Activated T-helper 2 cell treated with anti-CD3 and anti-CD28 coated beads, Interferon-gamma antibody, Interleukin-2, Interleukin-4, amounts not matched to agents 10 μg/mL and 5 μg/mL and 100 μg/mL, durations not matched to agents 14 hours and 24 hours and 36 hours (primary cell): ENCODE measurements around the gene ACACA. TPM values are rescaled to one million over a fixed set of nuclear protein-coding genes. Genes with fewer than 3 reads are reported as not detected.

Experiments
- DNase-seq: peaks from one replicate; pipeline ENCODE4 v3.0.0; 2021; ENCODE audit warnings: low spot score
- H3K27ac Mint-ChIP-seq: one replicate; pipeline ENCODE4 v1.8.0; 2021; ENCODE audit warnings: mixed read lengths
- H3K27me3 Mint-ChIP-seq: one replicate; pipeline ENCODE4 v1.8.0; 2021; ENCODE audit warnings: low read depth, mixed read lengths
- H3K36me3 Mint-ChIP-seq: one replicate; pipeline ENCODE4 v1.8.0; 2021; ENCODE audit warnings: low read depth, mixed read lengths
- H3K4me1 Mint-ChIP-seq: one replicate; pipeline ENCODE4 v1.8.0; 2021; ENCODE audit warnings: low read depth, mixed read lengths
- H3K4me3 Mint-ChIP-seq: one replicate; pipeline ENCODE4 v1.8.0; 2021; ENCODE audit warnings: low read depth, mild to moderate bottlenecking, moderate library complexity, mixed read lengths
- H3K9me3 Mint-ChIP-seq: one replicate; pipeline ENCODE4 v1.8.0; 2021; ENCODE audit warnings: mixed read lengths
- intact Hi-C: fragments of 100-400 bp; cut with micrococcal nuclease; formaldehyde crosslinking; loops from one replicate; pipeline ENCODE4 v1.15.1; 2023
- total RNA-seq: library from RNA; stranded (reverse); gene quantifications from 2 replicates; pipeline ENCODE4 v1.2.3, GENCODE V29; 2022

ACACA gene
- total RNA-seq, 1 donor from 2014 or later, result 109 TPM

DNA sequence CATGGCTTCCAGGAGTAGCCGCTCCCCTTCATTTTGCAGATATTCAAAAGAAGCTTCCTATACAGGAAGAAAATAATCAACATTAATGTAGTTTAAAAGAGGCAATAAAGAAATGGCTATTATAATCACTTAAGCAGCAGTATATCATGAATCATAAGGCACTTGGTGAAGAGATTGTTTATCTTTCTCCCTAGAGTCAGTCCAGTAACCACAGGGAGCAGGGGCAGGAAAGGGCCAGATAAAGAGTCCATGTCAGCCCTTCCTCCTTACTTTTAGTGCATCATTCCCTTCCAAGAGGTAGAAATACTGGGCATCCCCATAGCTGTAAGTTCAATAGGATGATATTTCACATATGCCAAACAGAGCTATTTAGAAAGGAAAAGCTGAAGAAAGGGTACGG is 215.4 kb downstream of the ACACA start:
- Mint-ChIP-seq H3K36me3 (peaks cover 59% of the 10 kb centered on the region), H3K4me3 (no peak overlapping the region), H3K27ac (no peak overlapping the region), H3K27me3 (no peaks in the 10 kb centered on the region), H3K4me1 (peaks cover 2% of the 10 kb centered on the region), H3K9me3 (no peaks in the 10 kb centered on the region)
- DNase-seq, result no peak
- intact Hi-C loops, result loop anchor here (10.0 kb wide), 1 partner anchor 66 kb away; no protein-coding TSS in a partner anchor

DNA sequence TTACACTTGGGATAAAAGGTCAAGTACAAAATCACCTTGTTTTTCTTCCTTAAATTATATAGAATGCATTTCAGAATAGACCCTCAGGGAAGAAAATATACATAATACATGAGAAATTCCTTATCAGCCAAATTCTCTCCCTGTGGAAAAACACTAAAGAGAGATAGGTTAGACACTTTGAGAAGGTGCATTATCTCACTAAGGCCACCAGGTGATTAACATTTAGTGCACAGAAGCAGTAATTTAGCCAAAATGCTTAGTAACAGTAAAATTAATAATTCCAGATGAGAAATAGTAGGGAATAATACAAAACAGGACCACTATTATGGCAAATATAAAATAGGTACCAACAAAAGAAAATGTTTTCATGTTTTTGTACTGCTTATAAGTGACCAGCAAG is 216.1 kb downstream of the ACACA start:
- H3K36me3 Mint-ChIP-seq, result peaks cover 62% of the 10 kb centered on the region
- intact Hi-C loops, result loop anchor here (10.0 kb wide), 1 partner anchor 66 kb away; no protein-coding TSS in a partner anchor

DNA sequence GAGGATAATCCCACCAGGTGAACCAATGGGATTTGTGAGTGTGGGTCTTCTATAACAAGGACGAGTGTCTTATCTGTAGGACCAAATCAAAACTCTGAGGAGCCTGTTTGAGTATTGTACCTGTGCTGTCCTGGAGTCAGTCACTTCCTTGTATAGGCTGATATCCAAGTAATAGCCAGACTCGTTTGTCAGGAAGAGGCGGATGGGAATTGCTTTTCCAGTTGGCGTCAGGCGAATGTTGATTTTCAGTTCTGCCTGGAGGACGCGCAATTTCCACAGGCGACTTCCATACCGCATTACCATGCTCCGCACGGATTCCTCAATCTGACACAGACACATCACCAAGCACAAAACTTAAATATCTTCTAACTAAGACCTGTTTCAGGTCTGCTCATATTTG is 218.5 kb downstream of the ACACA start:
- H3K27ac Mint-ChIP-seq, result no peak overlapping the region
- no peak for DNase-seq
- H3K27me3 Mint-ChIP-seq, result no peaks in the 10 kb centered on the region
- no peaks in the 10 kb centered on the region for H3K4me1 Mint-ChIP-seq
- H3K9me3 Mint-ChIP-seq, result no peaks in the 10 kb centered on the region
- peaks cover 51% of the 10 kb centered on the region for H3K36me3 Mint-ChIP-seq
- intact Hi-C loops, result no loop called here
- no peak overlapping the region for H3K4me3 Mint-ChIP-seq

More for the DNA sequence above, 216.1 kb downstream of the ACACA start:
- Mint-ChIP-seq H3K27me3 (no peaks in the 10 kb centered on the region), H3K4me3 (no peak overlapping the region), H3K9me3 (no peaks in the 10 kb centered on the region), H3K4me1 (peaks cover 1% of the 10 kb centered on the region), H3K27ac (no peak overlapping the region)
- no peak for DNase-seq

DNA sequence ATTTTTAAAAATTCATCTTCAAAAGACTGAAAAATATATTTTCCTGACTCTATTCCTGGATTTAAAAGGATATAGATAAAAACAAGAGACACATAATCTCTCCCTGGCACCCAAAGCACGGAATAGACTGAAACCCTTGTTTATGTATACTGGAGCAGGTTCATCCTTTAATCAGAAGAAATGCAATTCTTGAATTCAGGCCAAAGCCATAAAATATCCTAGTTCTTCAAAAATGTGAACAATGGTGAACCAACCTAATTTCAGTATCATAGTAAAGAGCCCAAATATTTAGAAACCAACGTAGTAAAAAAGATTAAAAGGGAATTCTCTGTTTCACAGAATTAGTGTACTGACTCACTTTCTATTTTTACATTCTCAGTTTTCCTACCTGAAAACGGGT is 219.4 kb downstream of the ACACA start:
- Mint-ChIP-seq H3K36me3 (peaks cover 46% of the 10 kb centered on the region), H3K27me3 (no peaks in the 10 kb centered on the region), H3K4me1 (no peaks in the 10 kb centered on the region), H3K4me3 (no peak overlapping the region), H3K27ac (no peak overlapping the region), H3K9me3 (no peaks in the 10 kb centered on the region)
- intact Hi-C loops, result no loop called here
- DNase-seq, result no peak

DNA sequence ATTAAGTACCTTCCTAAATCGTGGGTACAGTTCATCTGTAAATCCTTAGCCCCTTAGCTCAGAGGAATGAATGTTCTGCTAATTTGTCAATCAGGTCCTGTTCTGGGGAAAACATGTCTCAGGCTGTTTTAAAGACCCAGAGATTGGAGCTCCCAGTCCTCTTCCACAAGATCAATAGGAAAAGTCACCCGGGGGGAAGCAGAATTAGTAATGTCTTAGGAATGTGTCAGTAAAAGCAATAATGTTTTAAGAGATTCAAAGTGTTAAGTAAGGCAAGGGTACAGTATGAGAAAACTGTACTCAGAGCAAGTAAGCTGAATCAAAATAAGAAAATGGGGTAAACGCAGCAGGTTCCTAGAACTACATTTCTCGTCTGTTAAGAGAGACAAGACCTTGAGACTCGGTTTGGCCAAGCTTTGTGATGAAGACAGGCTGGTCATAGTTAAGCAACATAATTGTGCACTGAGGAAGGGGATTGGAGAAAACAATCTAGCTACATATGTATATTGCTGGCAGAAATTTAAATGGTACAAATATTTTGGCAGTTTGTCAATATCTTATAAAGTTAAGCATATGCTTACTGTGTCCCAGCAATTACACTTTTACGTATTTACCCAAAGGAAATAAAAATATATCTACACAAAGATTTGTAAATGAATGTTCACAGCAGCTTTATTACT is 223.7 kb downstream of the ACACA start:
- peaks cover 44% of the 10 kb centered on the region for H3K36me3 Mint-ChIP-seq
- H3K9me3 Mint-ChIP-seq, result no peaks in the 10 kb centered on the region
- no peak for DNase-seq
- H3K27me3 Mint-ChIP-seq, result no peaks in the 10 kb centered on the region
- no peaks in the 10 kb centered on the region for H3K4me1 Mint-ChIP-seq
- intact Hi-C loops, result no loop called here
- no peak overlapping the region for H3K4me3 Mint-ChIP-seq
- no peak overlapping the region for H3K27ac Mint-ChIP-seq

DNA sequence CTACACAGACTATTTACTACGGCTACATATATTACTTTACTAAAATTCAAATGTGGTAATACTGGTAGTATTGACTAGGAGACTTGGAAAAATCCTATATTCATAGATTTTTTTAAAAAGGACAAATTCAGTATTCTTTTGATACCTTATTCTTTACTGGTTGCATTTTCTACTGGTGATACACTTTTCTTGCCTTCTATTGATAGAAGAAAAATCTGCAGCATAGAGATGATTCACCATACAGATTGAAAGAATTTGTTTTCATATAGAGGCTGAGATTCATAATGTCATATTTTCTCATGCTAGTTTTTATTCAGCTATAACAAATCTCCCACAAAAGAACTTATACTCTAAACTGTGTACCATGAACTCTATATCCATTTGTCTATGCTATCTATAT is 226.3 kb downstream of the ACACA start:
- H3K36me3 Mint-ChIP-seq, result peaks cover 41% of the 10 kb centered on the region
- intact Hi-C loops, result no loop called here
- H3K27me3 Mint-ChIP-seq, result no peaks in the 10 kb centered on the region
- H3K9me3 Mint-ChIP-seq, result no peaks in the 10 kb centered on the region
- H3K4me1 Mint-ChIP-seq, result no peaks in the 10 kb centered on the region
- H3K27ac Mint-ChIP-seq, result no peak overlapping the region
- H3K4me3 Mint-ChIP-seq, result no peak overlapping the region
- no peak for DNase-seq

DNA sequence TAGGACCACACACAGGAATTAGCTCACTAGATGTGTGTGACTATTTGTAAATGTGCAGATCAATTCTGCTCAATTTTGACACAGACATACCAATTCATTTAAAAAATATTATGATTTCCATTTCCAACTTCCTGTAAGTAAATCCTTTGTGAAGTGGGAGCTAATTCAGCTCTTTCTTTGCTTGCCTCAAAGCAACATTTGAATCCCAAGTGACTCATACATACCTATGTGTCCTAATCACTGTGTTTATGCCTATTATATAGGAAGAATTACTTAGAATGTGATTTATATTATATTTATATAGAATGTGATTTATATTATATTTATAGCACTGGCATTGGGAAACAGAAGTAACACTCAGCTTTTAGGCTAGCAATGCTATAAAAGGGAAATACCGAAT is 226.7 kb downstream of the ACACA start:
- Mint-ChIP-seq H3K27ac (no peak overlapping the region), H3K36me3 (peaks cover 46% of the 10 kb centered on the region), H3K9me3 (no peaks in the 10 kb centered on the region), H3K4me1 (no peaks in the 10 kb centered on the region), H3K4me3 (no peak overlapping the region), H3K27me3 (no peaks in the 10 kb centered on the region)
- no peak for DNase-seq
- intact Hi-C loops, result no loop called here

DNA sequence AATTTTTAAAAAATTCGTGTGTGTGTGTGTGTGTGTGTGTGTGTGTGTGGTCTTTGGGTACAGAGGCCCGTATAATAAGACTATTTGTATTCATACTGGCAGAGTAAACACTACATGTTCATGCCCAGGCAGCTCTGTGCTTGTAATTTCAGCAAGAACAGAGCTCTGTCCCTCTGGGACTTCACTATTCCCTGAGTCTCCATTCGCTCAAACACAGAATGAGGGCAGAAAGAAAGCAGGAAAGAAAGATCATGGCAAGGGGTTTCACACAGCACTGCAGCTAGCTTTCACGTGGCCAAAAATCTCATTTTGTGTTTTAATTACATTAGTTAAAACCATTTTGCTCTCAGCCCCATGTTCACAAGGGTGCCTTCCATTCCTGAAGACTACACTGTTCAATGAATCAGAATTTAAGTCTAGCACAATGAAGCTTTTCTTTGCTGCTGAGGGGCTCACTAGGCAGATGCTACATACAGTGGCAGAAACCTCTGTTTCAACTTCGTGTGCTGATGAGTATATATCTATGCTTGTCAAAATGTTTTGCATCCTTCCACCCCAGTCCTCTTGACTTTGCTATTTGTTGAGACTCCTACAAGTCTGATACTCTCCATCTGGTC is 229.3 kb downstream of the ACACA start:
- no peak for DNase-seq
- no peaks in the 10 kb centered on the region for H3K9me3 Mint-ChIP-seq
- no peak overlapping the region for H3K4me3 Mint-ChIP-seq
- H3K36me3 Mint-ChIP-seq, result peaks cover 49% of the 10 kb centered on the region
- H3K27ac Mint-ChIP-seq, result no peak overlapping the region
- intact Hi-C loops, result no loop called here
- no peaks in the 10 kb centered on the region for H3K4me1 Mint-ChIP-seq
- H3K27me3 Mint-ChIP-seq, result no peaks in the 10 kb centered on the region

DNA sequence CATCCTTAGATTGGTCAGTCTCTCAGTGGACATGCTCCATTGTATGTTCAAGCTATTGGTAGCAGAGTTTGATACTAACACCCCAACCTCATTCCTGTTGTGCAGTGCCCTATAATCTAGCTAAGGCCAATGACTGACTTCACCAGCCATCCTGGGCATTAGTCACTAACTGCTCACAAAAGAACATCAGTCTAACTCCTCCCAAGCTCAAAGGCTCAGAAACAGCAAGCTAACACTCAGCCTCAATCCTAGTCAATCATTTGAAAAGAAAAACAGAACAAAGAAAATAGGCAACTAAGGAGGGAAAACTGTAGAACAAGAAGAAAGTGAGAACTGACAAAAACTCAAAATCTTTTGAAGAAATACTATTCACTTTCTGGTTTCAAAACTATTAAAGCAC is 229.9 kb downstream of the ACACA start:
- intact Hi-C loops, result no loop called here
- peaks cover 49% of the 10 kb centered on the region for H3K36me3 Mint-ChIP-seq
- DNase-seq, result no peak
- H3K4me1 Mint-ChIP-seq, result no peaks in the 10 kb centered on the region
- no peak overlapping the region for H3K4me3 Mint-ChIP-seq
- no peaks in the 10 kb centered on the region for H3K27me3 Mint-ChIP-seq
- no peaks in the 10 kb centered on the region for H3K9me3 Mint-ChIP-seq
- H3K27ac Mint-ChIP-seq, result peak overlapping the region; percentile 25

DNA sequence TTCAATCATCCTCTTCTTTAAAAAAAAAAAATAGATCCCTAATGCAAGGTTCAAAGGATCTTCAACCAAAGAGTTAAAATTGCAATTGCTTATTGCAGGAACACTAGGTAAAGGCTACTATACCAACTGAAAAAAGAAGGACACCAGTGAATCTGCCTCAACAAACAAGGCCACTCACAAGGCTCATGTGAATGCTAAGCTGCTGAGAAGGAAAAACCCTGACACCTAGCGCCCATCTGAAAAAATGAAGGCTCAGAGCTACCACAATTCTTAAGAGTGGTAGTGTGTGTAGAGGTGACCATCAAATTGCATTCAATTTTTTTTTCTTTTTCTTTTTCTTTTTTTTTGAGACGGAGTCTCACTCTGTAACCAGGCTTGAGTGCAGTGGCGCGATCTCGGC is 232.4 kb downstream of the ACACA start:
- peaks cover 2% of the 10 kb centered on the region for H3K4me1 Mint-ChIP-seq
- no peak overlapping the region for H3K4me3 Mint-ChIP-seq
- intact Hi-C loops, result no loop called here
- no peaks in the 10 kb centered on the region for H3K9me3 Mint-ChIP-seq
- H3K27ac Mint-ChIP-seq, result no peak overlapping the region
- H3K36me3 Mint-ChIP-seq, result peaks cover 41% of the 10 kb centered on the region
- H3K27me3 Mint-ChIP-seq, result no peaks in the 10 kb centered on the region
- DNase-seq, result no peak

DNA sequence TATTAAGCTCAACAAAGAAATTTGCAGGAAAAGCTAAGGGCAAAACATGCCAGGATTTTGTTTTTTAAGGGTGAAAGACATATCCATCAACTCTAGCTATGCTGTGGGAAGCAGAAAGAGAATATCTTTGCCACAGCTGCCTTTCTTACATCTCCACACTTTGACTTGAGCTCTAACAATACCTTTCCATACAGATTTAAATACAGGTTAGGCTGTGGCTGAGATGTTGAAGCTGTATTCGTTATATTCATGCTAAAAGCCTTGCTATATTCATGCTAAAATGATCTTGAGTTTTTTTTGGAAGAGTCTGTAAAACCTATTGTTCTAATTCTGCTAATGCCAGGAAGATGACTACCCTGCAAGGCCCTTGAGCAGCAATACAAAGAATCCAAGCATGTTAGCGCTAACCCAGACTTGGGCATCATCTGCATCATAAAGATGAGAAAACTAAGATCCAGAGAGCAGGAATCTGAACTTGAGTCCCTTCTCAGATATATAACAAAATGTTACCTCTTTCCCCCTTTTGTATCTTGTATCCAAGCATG is 235.7 kb downstream of the ACACA start:
- no peaks in the 10 kb centered on the region for H3K27me3 Mint-ChIP-seq
- no peak overlapping the region for H3K27ac Mint-ChIP-seq
- H3K9me3 Mint-ChIP-seq, result no peaks in the 10 kb centered on the region
- no peak overlapping the region for H3K4me3 Mint-ChIP-seq
- H3K4me1 Mint-ChIP-seq, result peaks cover 2% of the 10 kb centered on the region
- DNase-seq, result no peak
- intact Hi-C loops, result no loop called here
- peaks cover 14% of the 10 kb centered on the region for H3K36me3 Mint-ChIP-seq

DNA sequence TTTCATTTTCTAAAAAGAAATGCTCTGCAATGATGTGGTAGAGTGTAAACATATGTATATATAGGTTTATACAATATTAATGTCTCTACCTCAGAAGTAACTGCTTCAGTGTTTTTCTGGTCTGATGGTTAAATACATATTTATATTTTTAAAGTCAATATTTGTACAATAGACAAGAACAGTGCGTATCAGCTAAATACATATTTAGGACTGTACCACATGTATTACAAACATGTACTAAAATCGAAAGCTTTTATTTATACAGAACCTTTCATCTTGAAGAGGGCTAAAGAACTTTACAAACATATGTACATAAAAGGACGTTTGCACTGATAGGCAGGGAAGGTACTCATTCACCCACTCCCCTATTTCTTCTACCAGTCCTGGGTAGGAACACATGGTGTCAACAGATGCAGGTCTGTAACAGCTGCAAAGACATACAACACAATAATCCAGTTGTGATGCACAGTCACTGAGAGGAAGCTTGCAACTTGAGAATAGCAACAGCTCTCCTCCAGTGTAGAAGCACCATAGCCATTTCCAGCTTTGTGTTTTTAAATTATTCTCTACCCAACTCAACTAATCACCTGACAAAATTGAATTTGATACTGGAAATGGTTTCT is 237.8 kb downstream of the ACACA start:
- H3K27me3 Mint-ChIP-seq, result no peaks in the 10 kb centered on the region
- intact Hi-C loops, result no loop called here

DNA sequence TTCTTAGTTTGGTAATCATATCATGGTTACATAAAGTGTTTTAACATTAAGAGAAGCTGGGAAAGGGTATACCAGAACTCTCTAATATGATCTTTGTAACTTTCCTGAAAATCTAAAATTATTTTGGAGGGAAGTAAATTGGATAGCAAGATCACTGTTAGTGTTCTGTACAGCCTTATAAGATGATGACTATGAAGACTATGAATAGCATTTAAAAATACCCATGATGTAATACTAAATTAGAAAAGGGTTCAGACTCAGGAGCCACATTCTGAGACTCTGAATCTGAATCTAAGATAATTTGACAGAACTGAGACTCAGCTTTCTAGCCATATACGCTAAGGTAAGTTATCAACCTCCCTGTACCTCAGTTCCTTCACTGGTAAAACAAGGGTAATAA is 238.9 kb downstream of the ACACA start:
- Mint-ChIP-seq H3K36me3 (peaks cover 9% of the 10 kb centered on the region), H3K9me3 (no peaks in the 10 kb centered on the region), H3K4me3 (no peak overlapping the region), H3K4me1 (peaks cover 2% of the 10 kb centered on the region), H3K27me3 (no peaks in the 10 kb centered on the region), H3K27ac (no peak overlapping the region)
- DNase-seq, result no peak
- intact Hi-C loops, result no loop called here

More for the DNA sequence above, 237.8 kb downstream of the ACACA start:
- H3K4me3 Mint-ChIP-seq, result no peak overlapping the region
- H3K9me3 Mint-ChIP-seq, result no peaks in the 10 kb centered on the region
- H3K4me1 Mint-ChIP-seq, result peaks cover 2% of the 10 kb centered on the region
- H3K36me3 Mint-ChIP-seq, result peaks cover 6% of the 10 kb centered on the region
- DNase-seq, result no peak
- no peak overlapping the region for H3K27ac Mint-ChIP-seq
